Esophagus squamous epithelium (tissue), 5 donors: ENCODE results near the gene KLF11. TPM values are rescaled to one million over a fixed set of nuclear protein-coding genes. Genes with fewer than 3 reads are reported as not detected.

Source experiments
- DNase-seq: peaks from one replicate; lab custom pipeline; 2025; lab: John Stamatoyannopoulos, UW
- H3K27ac ChIP-seq, 4 donors: fragments of 200-600 bp; sonication (generic); one replicate each; pipeline ENCODE4 v1.5.1; 2016 to 2019; ENCODE audit warnings: mild to moderate bottlenecking in 1 of 4
- H3K27me3 ChIP-seq, 4 donors: fragments of 200-600 bp; sonication (generic); 1 replicate in 3 of 4; 2 replicates in 1 of 4; pipeline versions ENCODE4 v1.5.1 to v1.6.0; 2017 to 2021; ENCODE audit warnings: antibody characterized with exemption in 1 of 4
- H3K36me3 ChIP-seq, 3 donors: fragments of 200-600 bp; sonication (generic); one replicate each; pipeline ENCODE4 v1.5.1; 2016 to 2019
- H3K4me1 ChIP-seq, 3 donors: fragments of 200-600 bp; sonication (generic); one replicate each; pipeline ENCODE4 v1.5.1; 2017 to 2019
- H3K4me3 ChIP-seq, 4 donors: fragments of 200-600 bp; sonication (generic); 1 replicate in 3 of 4; 2 replicates in 1 of 4; pipeline ENCODE4 v1.5.1; 2016 to 2019; ENCODE audit warnings: mild to moderate bottlenecking in 2 of 4, moderate library complexity in 1 of 4
- H3K9me3 ChIP-seq, 3 donors: fragments of 200-600 bp; sonication (generic); one replicate each; pipeline ENCODE4 v1.5.1; 2016 to 2019
- CTCF ChIP-seq, 6 experiments: fragments of 450-650 bp in 4 of 6; fragments of 200-600 bp in 2 of 6; sonication (generic) in 2 of 6; IDR thresholded peaks; one replicate each; pipeline ENCODE4 v1.5.1; 2016 to 2019; ENCODE audit warnings: antibody characterized with exemption in 6 of 6, mild to moderate bottlenecking in 4 of 6, moderate library complexity in 4 of 6
- POLR2A ChIP-seq, 4 donors: fragments of 450-650 bp; IDR thresholded peaks; one replicate each; pipeline ENCODE4 v1.6.1; 2017; ENCODE audit warnings: antibody characterized with exemption in 4 of 4, mild to moderate bottlenecking in 4 of 4, moderate library complexity in 3 of 4
- WGBS, 2 donors: methylation state at CpG; one replicate each; pipeline ENCODE4 v1.1.5; 2018; 5-methylcytosine and 5-hydroxymethylcytosine counted together
- intact Hi-C: fragments of 100-400 bp; cut with DNase I; formaldehyde crosslinking; loops from one replicate; pipeline ENCODE4 v1.15.0; 2022
- total RNA-seq, 4 donors: library from RNA; depleted of rRNA; stranded (reverse); fragments of >200 nt; gene quantifications; one replicate each; pipeline ENCODE4 v1.1.0, GENCODE V29; 2016
- donor health status: DM: yes; HTN: yes; CAD: no.

The KLF11 gene
- total RNA-seq, 4 donors from 2014 or later = 2.2 to 13.2 (median 8.2) TPM

- H3K27me3 ChIP-seq = no peaks in the 10 kb centered on the region
- DNase-seq = no peak
- WGBS, 2 donors = 89 to 91% methylated on average over 14 of the region's 18 CpGs
- intact Hi-C loops = no loop called here
- no peaks in the 10 kb centered on the region for H3K9me3 ChIP-seq
- no peaks in the 10 kb centered on the region for H3K36me3 ChIP-seq
- H3K27ac ChIP-seq = no peak overlapping the region
- TF ChIP-seq CTCF (IDR thresholded peaks at IDR 0.05) = no peak
- no peak for TF ChIP-seq POLR2A (IDR thresholded peaks at IDR 0.05)
- H3K4me1 ChIP-seq = no peaks in the 10 kb centered on the region
- H3K4me3 ChIP-seq = no peak overlapping the region
These were observed 21.8 kb downstream of the KLF11 start for GRCh38 chr2:10064932-10065772.

- 79 to 85% methylated on average over 2 to 6 of the region's 6 CpGs for WGBS, 2 donors
- intact Hi-C loops = no loop called here
- Histone ChIP-seq H3K4me1 (no peaks in the 10 kb centered on the region), H3K9me3 (no peaks in the 10 kb centered on the region), H3K4me3 (no peak overlapping the region), H3K36me3 (no peaks in the 10 kb centered on the region), H3K27ac (no peak overlapping the region), H3K27me3 (no peaks in the 10 kb centered on the region)
- TF ChIP-seq POLR2A (IDR thresholded peaks at IDR 0.05) (no peak), CTCF (IDR thresholded peaks at IDR 0.05) (no peak)
- no peak for DNase-seq
These were observed 22.4 kb downstream of the KLF11 start for GRCh38 chr2:10065773-10066055.

GRCh38 chr2:10067330-10067729, 24.0 kb downstream of the KLF11 start:
- no peak for TF ChIP-seq CTCF (IDR thresholded peaks at IDR 0.05)
- no peak for TF ChIP-seq POLR2A (IDR thresholded peaks at IDR 0.05)
- Histone ChIP-seq H3K27ac (no peak overlapping the region), H3K9me3 (no peaks in the 10 kb centered on the region), H3K36me3 (no peaks in the 10 kb centered on the region), H3K4me1 (peaks cover 0 to 2% (median 0%) of the 10 kb centered on the region in 3 donors), H3K27me3 (no peaks in the 10 kb centered on the region), H3K4me3 (no peak overlapping the region)
- DNase-seq = no peak
- intact Hi-C loops = no loop called here
- WGBS, 2 donors = 69 to 75% methylated on average over 2 of the region's 2 CpGs

GRCh38 chr2:10067881-10068280, 24.5 kb downstream of the KLF11 start:
- H3K4me3 ChIP-seq = no peak overlapping the region
- H3K4me1 ChIP-seq = peaks cover 0 to 7% (median 0%) of the 10 kb centered on the region in 3 donors
- TF ChIP-seq POLR2A (IDR thresholded peaks at IDR 0.05) = no peak
- TF ChIP-seq CTCF (IDR thresholded peaks at IDR 0.05) = no peak
- H3K27ac ChIP-seq = no peak overlapping the region
- H3K36me3 ChIP-seq = no peaks in the 10 kb centered on the region
- peaks cover 0 to 3% (median 0%) of the 10 kb centered on the region in 4 donors for H3K27me3 ChIP-seq
- intact Hi-C loops = no loop called here
- 70 to 84% methylated on average over 1 of the region's 1 CpG for WGBS, 2 donors
- no peak for DNase-seq
- H3K9me3 ChIP-seq = no peaks in the 10 kb centered on the region

- intact Hi-C loops = loop anchor here (10.0 kb wide), 1 partner anchor 364 kb away; no protein-coding TSS in a partner anchor
These were observed 27.8 kb downstream of the KLF11 start for GRCh38 chr2:10071176-10071575.

More at GRCh38 chr2:10071176-10071575, 27.8 kb downstream of the KLF11 start:
- 100% methylated on average over 4 of the region's 16 CpGs; no CpG with 5 or more reads in 1 of the 2 donors for WGBS, 2 donors
- Histone ChIP-seq H3K9me3 (no peaks in the 10 kb centered on the region), H3K27me3 (peaks cover 0 to 34% (median 0%) of the 10 kb centered on the region in 4 donors), H3K4me3 (no peak overlapping the region), H3K27ac (no peak overlapping the region), H3K4me1 (peaks cover 0 to 10% (median 0%) of the 10 kb centered on the region in 3 donors), H3K36me3 (no peaks in the 10 kb centered on the region)
- DNase-seq = no peak
- TF ChIP-seq POLR2A (IDR thresholded peaks at IDR 0.05) (no peak), CTCF (IDR thresholded peaks at IDR 0.05) (no peak)
